ENCODE data around the gene FAM163A.

DNA sequence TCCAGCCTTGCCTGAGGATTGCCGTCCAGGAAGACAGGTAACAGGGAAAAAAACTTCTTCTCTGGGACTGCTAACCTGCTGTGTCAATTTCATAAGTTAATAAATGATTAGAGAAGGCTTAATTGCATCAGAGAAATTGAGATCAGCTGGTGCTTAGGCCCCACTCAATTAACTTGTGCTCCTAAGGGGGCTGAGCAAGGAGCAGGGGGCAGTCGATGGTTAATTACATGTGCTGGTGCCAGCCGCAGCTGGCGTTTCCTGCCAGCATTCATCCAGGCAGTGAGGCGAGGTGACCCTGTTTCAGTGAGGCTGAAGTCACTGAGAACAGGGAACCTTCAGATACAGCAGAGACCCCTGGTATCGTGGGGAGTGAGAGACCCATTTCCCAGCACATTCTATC is 60.0 kb downstream of the FAM163A start:
- TF ChIP-seq CTCF (IDR thresholded peaks at IDR 0.05) (no peak), POLR2A (IDR thresholded peaks at IDR 0.05) (no peak)
